Measurements from ENCODE around the gene CCDC28A.

Gene CCDC28A

DNA sequence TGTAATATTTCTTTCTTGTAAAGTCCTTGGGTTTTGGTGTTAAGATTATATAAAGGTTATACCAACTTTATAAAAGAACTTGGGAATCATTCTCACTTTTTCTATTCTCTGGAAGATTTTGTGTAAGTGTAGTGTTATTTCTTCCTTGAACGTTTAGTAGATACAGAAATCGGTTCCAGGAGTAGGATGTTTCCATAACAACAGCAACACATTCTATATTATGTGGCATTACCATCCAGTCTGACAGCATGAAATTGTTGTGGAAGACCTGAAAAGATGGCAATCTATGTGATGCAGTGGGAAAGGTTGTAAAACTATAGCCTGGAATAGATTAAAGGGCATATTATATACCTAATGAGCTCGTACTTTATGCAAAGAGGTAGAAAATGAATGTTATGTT lies 36.1 kb downstream of the CCDC28A start:
- Histone ChIP-seq H3K9ac (ENCODE audit: low read depth in 1 of 2, low read length in 2 of 2) (no peak overlapping the region), H3K27me3 (ENCODE audit: control insufficient read depth in 2 of 2, insufficient read depth in 2 of 2, low read length in 2 of 2) (no peaks in the 10 kb centered on the region), H3K9me3 (ENCODE audit: control insufficient read depth in 2 of 2, low read length in 2 of 2) (no peaks in the 10 kb centered on the region), H3K4me3 (ENCODE audit: low read length in 2 of 2) (no peak overlapping the region), H3K36me3 (ENCODE audit: control insufficient read depth in 2 of 2, insufficient read depth in 2 of 2, low read length in 2 of 2) (no peaks in the 10 kb centered on the region), H3K4me1 (ENCODE audit: control insufficient read depth in 2 of 2, insufficient read depth in 2 of 2, low read length in 2 of 2) (peaks cover 0 to 3% of the 10 kb centered on the region in 2 donors), H3K27ac (ENCODE audit: low read depth in 2 of 2, low read length in 2 of 2) (no peak overlapping the region)

DNA sequence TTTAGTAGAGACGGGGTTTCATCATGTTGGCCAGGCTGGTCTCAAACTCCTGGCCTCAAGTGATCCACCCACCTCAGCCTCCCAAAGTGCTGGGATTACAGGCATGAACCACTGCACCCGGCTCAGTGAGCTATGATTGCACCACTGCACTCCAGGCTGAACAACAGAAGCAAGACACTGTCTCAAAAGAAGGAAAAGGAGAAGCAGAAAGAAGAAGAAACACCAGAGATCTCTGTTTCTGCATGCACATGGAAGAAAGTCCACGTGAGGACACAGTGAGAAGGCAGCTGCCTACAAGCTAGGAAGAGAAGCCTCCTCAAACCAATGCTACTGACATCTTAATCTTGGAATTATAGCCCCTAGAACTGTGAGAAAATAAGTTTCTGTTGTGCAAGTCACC lies 38.3 kb downstream of the CCDC28A start:
- H3K9ac ChIP-seq (ENCODE audit: low read depth in 1 of 2, low read length in 2 of 2) = no peak overlapping the region

DNA sequence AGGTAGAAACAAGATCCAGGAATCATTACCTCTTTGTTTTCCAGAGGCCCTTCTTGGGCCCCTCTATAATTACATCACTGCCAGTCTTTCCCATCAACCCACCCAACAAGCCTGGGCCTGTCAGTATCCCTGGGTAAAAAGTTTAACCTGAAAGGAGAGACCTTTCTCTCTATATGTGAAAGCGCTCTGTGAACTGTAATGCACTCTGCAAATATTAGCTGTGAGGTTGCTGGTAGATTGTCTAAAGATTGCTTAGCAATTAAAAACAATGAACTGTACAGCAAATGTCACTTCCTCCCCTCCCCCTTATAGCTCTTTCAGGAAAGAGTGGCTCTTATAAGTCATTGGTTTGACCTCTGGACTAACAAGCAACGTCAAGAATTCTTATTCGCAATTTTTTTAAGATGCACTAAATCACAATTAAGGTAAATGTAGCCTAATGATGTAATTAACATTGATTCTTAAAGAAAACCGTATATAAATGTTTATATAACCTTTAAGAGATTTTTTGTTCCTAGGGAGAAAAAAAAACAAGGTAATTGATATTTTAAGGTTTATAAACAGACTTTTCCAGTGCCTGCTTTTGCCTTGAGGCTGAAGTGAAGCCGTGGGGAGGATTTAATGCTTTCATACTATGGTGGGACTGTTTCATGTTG lies 40.7 kb downstream of the CCDC28A start:
- Histone ChIP-seq H3K4me1 (ENCODE audit: control insufficient read depth in 2 of 2, insufficient read depth in 2 of 2, low read length in 2 of 2) (peaks cover 10 to 11% of the 10 kb centered on the region in 2 donors), H3K36me3 (ENCODE audit: control insufficient read depth in 2 of 2, insufficient read depth in 2 of 2, low read length in 2 of 2) (no peaks in the 10 kb centered on the region), H3K9ac (ENCODE audit: low read depth in 1 of 2, low read length in 2 of 2) (no peak overlapping the region), H3K4me3 (ENCODE audit: low read length in 2 of 2) (no peak overlapping the region), H3K27me3 (ENCODE audit: control insufficient read depth in 2 of 2, insufficient read depth in 2 of 2, low read length in 2 of 2) (no peaks in the 10 kb centered on the region), H3K27ac (ENCODE audit: low read depth in 2 of 2, low read length in 2 of 2) (no peak overlapping the region), H3K9me3 (ENCODE audit: control insufficient read depth in 2 of 2, low read length in 2 of 2) (no peaks in the 10 kb centered on the region)

More for the DNA sequence above, 38.3 kb downstream of the CCDC28A start:
- Histone ChIP-seq H3K9me3 (ENCODE audit: control insufficient read depth in 2 of 2, low read length in 2 of 2) (no peaks in the 10 kb centered on the region), H3K27me3 (ENCODE audit: control insufficient read depth in 2 of 2, insufficient read depth in 2 of 2, low read length in 2 of 2) (no peaks in the 10 kb centered on the region), H3K4me3 (ENCODE audit: low read length in 2 of 2) (no peak overlapping the region), H3K36me3 (ENCODE audit: control insufficient read depth in 2 of 2, insufficient read depth in 2 of 2, low read length in 2 of 2) (no peaks in the 10 kb centered on the region), H3K4me1 (ENCODE audit: control insufficient read depth in 2 of 2, insufficient read depth in 2 of 2, low read length in 2 of 2) (peaks cover 0 to 3% of the 10 kb centered on the region in 2 donors), H3K27ac (ENCODE audit: low read depth in 2 of 2, low read length in 2 of 2) (no peak overlapping the region)

DNA sequence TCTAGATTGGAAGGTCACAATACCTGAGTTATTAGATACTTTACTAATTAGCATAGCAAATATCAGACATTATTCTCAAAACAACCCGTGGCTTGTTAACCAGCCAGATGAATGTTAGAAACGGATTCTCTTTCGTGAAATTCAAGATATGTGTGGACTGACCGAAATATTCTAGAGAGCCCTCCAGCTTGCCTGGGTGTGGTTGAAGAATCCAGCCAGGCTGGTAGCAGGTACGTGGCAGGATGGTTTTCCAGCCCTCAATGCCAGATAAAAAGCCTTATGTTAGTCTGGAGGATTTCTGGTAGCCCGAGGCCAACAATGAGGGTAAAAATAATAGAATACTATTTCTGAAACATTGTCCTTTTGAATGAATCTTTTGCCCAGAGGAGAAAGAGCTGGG lies 41.7 kb downstream of the CCDC28A start:
- Histone ChIP-seq H3K4me3 (ENCODE audit: low read length in 2 of 2) (no peak overlapping the region), H3K27ac (ENCODE audit: low read depth in 2 of 2, low read length in 2 of 2) (no peak overlapping the region), H3K36me3 (ENCODE audit: control insufficient read depth in 2 of 2, insufficient read depth in 2 of 2, low read length in 2 of 2) (no peaks in the 10 kb centered on the region), H3K4me1 (ENCODE audit: control insufficient read depth in 2 of 2, insufficient read depth in 2 of 2, low read length in 2 of 2) (peaks cover 10 to 11% of the 10 kb centered on the region in 2 donors), H3K9ac (ENCODE audit: low read depth in 1 of 2, low read length in 2 of 2) (no peak overlapping the region), H3K27me3 (ENCODE audit: control insufficient read depth in 2 of 2, insufficient read depth in 2 of 2, low read length in 2 of 2) (no peaks in the 10 kb centered on the region), H3K9me3 (ENCODE audit: control insufficient read depth in 2 of 2, low read length in 2 of 2) (no peaks in the 10 kb centered on the region)

DNA sequence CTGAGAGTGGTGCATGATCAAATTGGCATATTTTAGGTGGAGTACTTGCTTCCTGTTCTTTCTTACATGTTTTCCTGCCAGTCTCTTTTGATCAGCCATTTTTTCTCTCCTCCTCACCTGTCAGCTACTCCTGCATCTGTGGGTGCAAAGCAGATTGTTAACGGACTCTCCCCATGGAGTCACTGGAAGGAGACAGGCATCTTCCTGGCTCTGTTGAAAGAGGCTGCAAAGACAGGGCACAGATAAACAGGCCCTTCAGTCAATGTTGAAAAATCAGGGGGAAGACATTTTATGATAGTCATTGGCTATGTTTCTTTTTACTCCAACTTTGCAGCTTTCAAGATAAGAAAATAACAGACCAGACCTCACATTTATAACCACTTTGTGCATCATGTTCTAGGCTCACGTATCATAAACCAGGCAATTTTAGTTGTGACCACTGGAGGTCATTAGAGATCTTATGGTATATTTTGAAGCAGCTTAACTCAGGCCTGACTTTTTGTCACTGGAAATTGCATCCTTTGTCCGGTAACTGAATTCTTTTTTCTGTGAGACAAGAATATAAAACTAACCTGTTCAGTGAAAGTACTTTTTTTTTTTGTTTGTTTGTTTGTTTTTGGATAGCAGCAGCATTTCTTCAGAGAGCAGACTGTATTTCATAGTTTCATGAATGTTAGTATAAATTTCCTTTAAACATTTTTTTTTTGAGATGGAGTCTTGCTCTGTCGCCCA lies 42.4 kb downstream of the CCDC28A start:
- H3K27ac ChIP-seq (ENCODE audit: low read depth in 2 of 2, low read length in 2 of 2) = no peak overlapping the region
- no peaks in the 10 kb centered on the region for H3K27me3 ChIP-seq (ENCODE audit: control insufficient read depth in 2 of 2, insufficient read depth in 2 of 2, low read length in 2 of 2)
- no peak overlapping the region for H3K9ac ChIP-seq (ENCODE audit: low read depth in 1 of 2, low read length in 2 of 2)

DNA sequence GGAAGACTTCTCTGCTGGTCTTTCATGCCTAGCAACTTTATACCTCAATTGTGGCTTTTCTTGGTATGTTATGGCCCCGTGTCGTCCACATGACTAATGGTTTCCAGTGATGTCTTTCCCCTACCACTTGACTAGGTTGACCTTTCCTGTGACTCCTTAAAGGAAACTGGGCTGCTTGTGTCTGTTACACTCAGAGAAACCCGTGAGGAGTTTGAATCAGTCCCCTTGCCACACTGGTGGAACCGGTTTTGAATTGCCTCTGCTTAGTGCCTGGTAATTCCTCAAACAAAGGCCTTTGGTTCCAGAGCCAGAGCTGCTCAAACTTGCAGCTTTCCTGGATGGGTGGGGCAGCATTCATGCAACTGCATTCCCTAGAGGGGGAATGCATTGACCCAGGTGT lies 44.2 kb downstream of the CCDC28A start:
- Histone ChIP-seq H3K9ac (ENCODE audit: low read depth in 1 of 2, low read length in 2 of 2) (no peak overlapping the region), H3K4me1 (ENCODE audit: control insufficient read depth in 2 of 2, insufficient read depth in 2 of 2, low read length in 2 of 2) (peaks cover 10 to 11% of the 10 kb centered on the region in 2 donors), H3K4me3 (ENCODE audit: low read length in 2 of 2) (no peak overlapping the region), H3K9me3 (ENCODE audit: control insufficient read depth in 2 of 2, low read length in 2 of 2) (no peaks in the 10 kb centered on the region), H3K27ac (ENCODE audit: low read depth in 2 of 2, low read length in 2 of 2) (peak overlapping the region; percentile 71 to 75), H3K27me3 (ENCODE audit: control insufficient read depth in 2 of 2, insufficient read depth in 2 of 2, low read length in 2 of 2) (no peaks in the 10 kb centered on the region), H3K36me3 (ENCODE audit: control insufficient read depth in 2 of 2, insufficient read depth in 2 of 2, low read length in 2 of 2) (no peaks in the 10 kb centered on the region)

More for the DNA sequence above, 42.4 kb downstream of the CCDC28A start:
- H3K36me3 ChIP-seq (ENCODE audit: control insufficient read depth in 2 of 2, insufficient read depth in 2 of 2, low read length in 2 of 2) = no peaks in the 10 kb centered on the region
- no peaks in the 10 kb centered on the region for H3K9me3 ChIP-seq (ENCODE audit: control insufficient read depth in 2 of 2, low read length in 2 of 2)
- H3K4me3 ChIP-seq (ENCODE audit: low read length in 2 of 2) = no peak overlapping the region
- H3K4me1 ChIP-seq (ENCODE audit: control insufficient read depth in 2 of 2, insufficient read depth in 2 of 2, low read length in 2 of 2) = peaks cover 10 to 11% of the 10 kb centered on the region in 2 donors

DNA sequence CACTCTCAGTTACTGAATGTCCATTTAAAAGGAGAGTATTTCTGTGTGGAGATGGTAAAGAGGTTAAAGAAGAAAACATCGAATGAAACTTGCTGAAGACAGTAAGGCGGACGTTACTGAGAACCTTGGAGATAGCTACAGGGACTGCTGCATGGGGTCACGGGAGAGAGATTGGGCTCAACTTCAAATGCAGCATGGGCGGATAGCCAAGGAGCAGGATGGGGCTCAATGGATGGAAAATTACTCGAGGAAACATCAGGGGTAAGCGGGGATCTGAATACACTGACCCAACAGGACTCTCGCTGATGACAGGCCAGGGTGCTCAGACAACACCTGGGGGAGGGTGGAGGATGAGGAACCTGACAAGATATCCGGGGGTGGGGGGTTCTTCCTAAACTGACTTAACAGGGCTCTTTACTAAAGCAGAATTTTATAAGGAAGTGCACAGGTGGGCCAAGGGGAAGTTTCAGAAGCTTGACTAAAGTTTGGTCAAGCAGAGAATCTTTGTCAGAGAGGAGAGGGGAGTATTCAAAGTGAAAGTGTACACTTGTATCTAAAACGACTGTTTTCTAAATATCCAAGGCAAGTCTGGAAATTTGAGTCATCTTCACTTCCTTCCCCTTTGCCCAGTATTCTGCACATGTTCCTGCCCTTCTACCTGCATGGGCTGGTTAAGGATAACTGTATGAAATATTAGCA lies 45.1 kb downstream of the CCDC28A start:
- no peak overlapping the region for H3K9ac ChIP-seq (ENCODE audit: low read depth in 1 of 2, low read length in 2 of 2)
- H3K27me3 ChIP-seq (ENCODE audit: control insufficient read depth in 2 of 2, insufficient read depth in 2 of 2, low read length in 2 of 2) = no peaks in the 10 kb centered on the region
- H3K9me3 ChIP-seq (ENCODE audit: control insufficient read depth in 2 of 2, low read length in 2 of 2) = no peaks in the 10 kb centered on the region
- peaks cover 10 to 11% of the 10 kb centered on the region in 2 donors for H3K4me1 ChIP-seq (ENCODE audit: control insufficient read depth in 2 of 2, insufficient read depth in 2 of 2, low read length in 2 of 2)
- H3K4me3 ChIP-seq (ENCODE audit: low read length in 2 of 2) = no peak overlapping the region
- H3K27ac ChIP-seq (ENCODE audit: low read depth in 2 of 2, low read length in 2 of 2) = peak overlapping the region; percentile 71 to 75
- H3K36me3 ChIP-seq (ENCODE audit: control insufficient read depth in 2 of 2, insufficient read depth in 2 of 2, low read length in 2 of 2) = no peaks in the 10 kb centered on the region

DNA sequence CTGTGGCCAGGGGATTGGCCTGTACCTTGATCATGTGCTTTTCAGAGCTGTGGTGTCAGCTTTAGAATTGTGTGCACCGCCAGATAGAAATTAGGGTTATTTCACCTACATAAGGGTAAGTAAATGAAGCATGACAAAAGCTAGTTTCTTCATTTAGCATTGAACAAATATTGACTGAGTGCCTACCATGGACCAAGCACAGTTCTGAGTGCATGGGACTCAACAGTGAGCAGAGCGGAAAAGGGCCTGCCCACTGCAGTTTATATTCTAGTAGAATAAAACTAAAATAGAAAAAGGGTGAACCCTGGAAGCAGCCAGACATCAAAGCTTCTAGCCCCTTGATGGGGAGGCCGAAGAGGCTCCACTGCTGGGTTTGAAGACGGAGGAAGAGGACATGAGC lies 48.0 kb downstream of the CCDC28A start:
- Histone ChIP-seq H3K9ac (ENCODE audit: low read depth in 1 of 2, low read length in 2 of 2) (no peak overlapping the region), H3K36me3 (ENCODE audit: control insufficient read depth in 2 of 2, insufficient read depth in 2 of 2, low read length in 2 of 2) (no peaks in the 10 kb centered on the region), H3K4me3 (ENCODE audit: low read length in 2 of 2) (no peak overlapping the region), H3K27me3 (ENCODE audit: control insufficient read depth in 2 of 2, insufficient read depth in 2 of 2, low read length in 2 of 2) (no peaks in the 10 kb centered on the region), H3K9me3 (ENCODE audit: control insufficient read depth in 2 of 2, low read length in 2 of 2) (no peaks in the 10 kb centered on the region), H3K4me1 (ENCODE audit: control insufficient read depth in 2 of 2, insufficient read depth in 2 of 2, low read length in 2 of 2) (peaks cover 8 to 10% of the 10 kb centered on the region in 2 donors), H3K27ac (ENCODE audit: low read depth in 2 of 2, low read length in 2 of 2) (no peak overlapping the region)

DNA sequence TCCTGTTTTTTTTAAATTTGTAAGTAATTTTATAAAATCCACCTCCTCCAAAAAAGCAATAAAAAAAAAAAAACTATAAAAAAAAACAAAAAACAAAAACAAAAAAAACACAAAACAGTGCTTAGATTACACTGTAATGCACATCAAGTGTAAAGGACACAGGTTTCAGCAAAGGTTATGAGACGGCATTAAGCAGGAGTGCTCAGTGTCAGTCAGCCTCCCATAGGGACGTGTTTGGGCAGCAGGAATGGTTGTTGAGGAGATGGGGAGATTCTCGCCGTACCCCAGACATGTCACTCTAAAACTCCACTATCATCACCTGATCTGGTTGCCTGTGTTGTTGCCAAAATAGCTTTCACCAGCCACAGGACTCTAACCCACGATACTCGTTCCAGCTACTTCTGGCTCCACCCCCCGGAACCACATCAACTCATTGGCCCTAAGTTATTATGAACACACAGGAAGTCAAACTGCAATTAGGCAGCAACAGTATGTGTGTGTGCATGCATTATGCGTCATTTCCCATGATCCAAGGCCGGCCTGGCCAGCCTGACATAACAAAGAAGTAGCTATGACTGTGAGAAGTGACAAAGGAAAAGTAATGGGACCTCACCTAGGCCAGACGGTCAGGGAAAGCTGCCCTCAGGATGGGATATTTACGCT lies 51.0 kb downstream of the CCDC28A start:
- no peaks in the 10 kb centered on the region for H3K27me3 ChIP-seq (ENCODE audit: control insufficient read depth in 2 of 2, insufficient read depth in 2 of 2, low read length in 2 of 2)
- no peak overlapping the region for H3K27ac ChIP-seq (ENCODE audit: low read depth in 2 of 2, low read length in 2 of 2)
- no peak overlapping the region for H3K4me3 ChIP-seq (ENCODE audit: low read length in 2 of 2)
- H3K36me3 ChIP-seq (ENCODE audit: control insufficient read depth in 2 of 2, insufficient read depth in 2 of 2, low read length in 2 of 2) = no peaks in the 10 kb centered on the region
- no peak overlapping the region for H3K9ac ChIP-seq (ENCODE audit: low read depth in 1 of 2, low read length in 2 of 2)
- no peaks in the 10 kb centered on the region for H3K9me3 ChIP-seq (ENCODE audit: control insufficient read depth in 2 of 2, low read length in 2 of 2)
- H3K4me1 ChIP-seq (ENCODE audit: control insufficient read depth in 2 of 2, insufficient read depth in 2 of 2, low read length in 2 of 2) = no peaks in the 10 kb centered on the region

DNA sequence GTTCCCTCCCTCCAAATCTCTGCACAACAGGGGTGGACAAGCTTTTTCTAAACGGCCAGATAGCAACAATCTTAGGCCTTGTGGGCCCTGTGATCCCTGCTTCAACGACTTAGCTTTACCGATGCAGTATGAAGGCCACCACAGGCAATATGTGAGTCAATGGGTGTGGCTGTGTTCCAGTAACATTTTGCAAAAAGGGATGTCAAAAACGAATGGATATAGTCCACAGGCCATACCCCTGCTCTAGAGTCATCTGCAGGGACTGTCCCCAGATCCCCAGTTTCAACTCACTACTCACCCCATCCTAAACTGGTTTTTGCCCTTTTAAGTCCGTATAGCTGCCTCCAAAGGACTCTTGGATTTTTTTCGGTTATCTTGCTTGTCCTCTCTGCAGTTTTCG lies 56.7 kb downstream of the CCDC28A start:
- no peak overlapping the region for H3K27ac ChIP-seq (ENCODE audit: low read depth in 2 of 2, low read length in 2 of 2)
- H3K36me3 ChIP-seq (ENCODE audit: control insufficient read depth in 2 of 2, insufficient read depth in 2 of 2, low read length in 2 of 2) = no peaks in the 10 kb centered on the region
- H3K9ac ChIP-seq (ENCODE audit: low read depth in 1 of 2, low read length in 2 of 2) = no peak overlapping the region
- no peak overlapping the region for H3K4me3 ChIP-seq (ENCODE audit: low read length in 2 of 2)
- no peaks in the 10 kb centered on the region for H3K9me3 ChIP-seq (ENCODE audit: control insufficient read depth in 2 of 2, low read length in 2 of 2)
- no peaks in the 10 kb centered on the region for H3K27me3 ChIP-seq (ENCODE audit: control insufficient read depth in 2 of 2, insufficient read depth in 2 of 2, low read length in 2 of 2)
- no peaks in the 10 kb centered on the region for H3K4me1 ChIP-seq (ENCODE audit: control insufficient read depth in 2 of 2, insufficient read depth in 2 of 2, low read length in 2 of 2)
